Tibial nerve (tissue), 4 donors: Measurements from ENCODE around the gene OR8D4.

Source experiments
- CTCF ChIP-seq, 5 experiments: fragments of 200-600 bp in 3 of 5; fragments of 450-650 bp in 2 of 5; sonication (generic) in 3 of 5; IDR thresholded peaks; one replicate each; pipeline ENCODE4 v1.5.1; 2016 to 2019; ENCODE audit warnings: antibody characterized with exemption in 5 of 5, mild to moderate bottlenecking in 3 of 5, moderate library complexity in 2 of 5
- EP300 ChIP-seq, 2 donors: sonication (generic); formaldehyde crosslinking; IDR thresholded peaks; one replicate each; pipeline ENCODE4 v1.6.1; 2017; ENCODE audit warnings: antibody characterized with exemption in 2 of 2, mild to moderate bottlenecking in 1 of 2
- POLR2A ChIP-seq, 2 donors: fragments of 450-650 bp; IDR thresholded peaks; one replicate each; pipeline ENCODE4 v1.6.1; 2017; ENCODE audit warnings: antibody characterized with exemption in 2 of 2, mild to moderate bottlenecking in 2 of 2, moderate library complexity in 2 of 2

- no peak for TF ChIP-seq EP300 (IDR thresholded peaks at IDR 0.05)
- no peak for TF ChIP-seq CTCF (IDR thresholded peaks at IDR 0.05)
- no peak for TF ChIP-seq POLR2A (IDR thresholded peaks at IDR 0.05)
Measured at GRCh38 chr11:123942413-123942812, 40.4 kb downstream of the OR8D4 start.
